NCI-H1105 (cell line): ENCODE data around the gene C1QC.

ENCODE experiments used
- DNase-seq: peaks from one replicate; lab custom pipeline; 2025; lab: John Stamatoyannopoulos, UW

The C1QC gene

DNA sequence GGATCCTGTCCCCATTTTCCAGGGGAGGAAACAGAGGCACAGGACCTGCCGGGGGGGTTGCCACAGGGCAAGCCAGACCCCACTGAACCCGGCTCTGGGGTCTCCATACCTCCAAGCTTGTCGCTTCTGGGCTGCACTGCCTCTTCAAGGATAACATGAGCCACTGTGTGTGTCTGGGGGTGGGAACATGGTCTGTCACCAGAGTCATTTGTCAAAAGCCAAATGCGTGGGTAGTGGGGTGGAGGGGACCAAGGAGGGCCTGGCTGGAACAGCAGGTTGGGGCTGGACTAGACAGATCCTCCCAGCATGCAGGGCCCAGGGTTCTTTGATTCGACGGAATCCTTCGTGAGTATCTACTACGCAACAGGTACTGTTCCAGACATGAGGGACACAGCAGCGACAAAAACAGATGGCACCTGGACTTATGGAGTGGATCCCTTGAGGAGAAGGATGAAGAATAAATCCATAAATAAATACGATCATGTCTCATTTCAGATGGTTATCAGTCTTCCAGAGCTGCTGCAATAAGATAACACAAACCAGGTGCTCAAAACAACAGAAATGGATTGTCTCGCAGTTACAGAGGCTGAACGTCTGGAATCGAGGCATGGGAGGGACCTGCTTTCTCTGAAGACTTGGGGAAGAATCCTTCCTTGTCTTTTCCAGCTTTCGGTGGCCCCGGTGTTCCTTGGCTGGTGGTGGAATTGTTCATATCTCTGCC, 38.3 kb downstream of the C1QC start:
- no peak for DNase-seq

DNA sequence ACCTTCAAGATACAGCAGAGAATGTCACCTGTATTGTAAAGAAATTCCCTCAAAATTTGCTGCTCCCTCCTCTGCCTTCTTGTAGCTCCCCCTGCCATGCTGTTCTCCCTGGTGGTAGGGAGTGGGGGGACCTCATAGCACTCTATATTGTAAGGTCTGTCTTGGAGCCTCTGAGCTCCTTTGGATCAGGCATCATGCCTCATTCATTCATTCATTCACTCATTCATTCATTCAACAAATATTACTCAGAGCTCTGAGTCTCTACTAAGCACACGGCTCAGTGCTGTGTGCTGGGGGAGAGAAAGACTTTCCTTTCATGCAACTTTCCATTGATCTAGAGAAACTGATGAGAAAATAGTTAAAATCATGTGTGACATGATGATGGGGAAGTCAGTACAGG, 40.1 kb downstream of the C1QC start:
- DNase-seq = no peak

DNA sequence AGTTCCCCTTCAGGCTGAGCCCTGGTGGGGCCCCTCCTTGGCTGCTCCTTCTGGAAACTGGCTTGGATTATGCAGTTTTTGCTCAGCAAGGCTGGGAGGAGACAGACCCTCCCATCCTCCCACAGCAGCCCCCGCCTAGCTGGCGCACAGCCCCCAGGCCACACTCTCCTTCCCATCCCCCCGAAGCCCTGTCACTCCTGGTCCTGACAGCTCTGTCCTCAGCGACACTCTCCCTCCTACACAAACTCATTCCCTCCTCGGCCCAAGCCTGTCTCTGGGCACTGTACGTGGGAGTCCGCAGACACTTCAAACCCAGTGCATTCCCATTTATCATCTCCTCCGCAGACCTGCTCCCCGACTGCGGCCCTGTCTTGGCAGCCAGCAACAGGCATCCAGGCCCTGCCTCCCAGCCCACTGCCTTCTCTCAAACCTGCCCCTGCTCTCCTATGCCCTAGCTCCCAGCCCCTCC, 42.2 kb downstream of the C1QC start:
- no peak for DNase-seq

DNA sequence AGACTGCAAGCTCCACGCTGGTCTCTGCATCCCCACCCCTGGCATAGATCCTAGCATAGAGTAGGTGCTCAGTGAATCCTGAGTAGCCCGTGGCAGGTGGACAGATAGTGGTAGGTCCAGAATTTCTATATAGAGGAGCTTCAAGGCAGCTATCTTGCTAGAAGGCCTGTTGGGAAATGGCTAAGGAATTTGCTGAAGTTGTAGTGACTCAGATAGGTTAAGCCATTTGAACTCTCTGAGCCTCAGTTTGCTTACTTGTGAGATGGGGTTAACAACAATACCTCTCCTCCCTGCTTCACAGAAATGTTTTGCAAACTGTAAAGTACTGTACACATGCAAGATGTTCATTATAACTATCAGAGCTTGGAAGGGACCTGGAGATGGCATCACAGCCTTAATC, 43.8 kb downstream of the C1QC start:
- no peak for DNase-seq

DNA sequence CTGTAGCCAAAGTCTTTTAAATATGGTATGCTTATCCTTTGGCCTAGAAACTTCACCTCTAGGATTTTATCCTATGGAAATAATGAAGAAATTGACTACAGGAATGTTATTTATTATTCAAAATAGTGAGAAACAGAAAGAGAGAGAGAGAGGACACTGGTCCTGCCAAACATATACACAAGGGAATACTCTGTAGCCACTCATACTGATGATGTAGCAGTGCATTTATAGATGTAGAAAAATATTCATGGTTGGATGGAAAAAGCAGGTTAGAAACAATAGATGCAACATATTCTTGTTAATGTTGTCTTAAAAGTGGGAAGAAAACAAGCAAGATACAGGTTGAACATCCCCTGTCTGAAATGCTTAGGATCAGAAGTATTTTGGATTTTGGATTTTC, 45.0 kb downstream of the C1QC start:
- DNase-seq = no peak

DNA sequence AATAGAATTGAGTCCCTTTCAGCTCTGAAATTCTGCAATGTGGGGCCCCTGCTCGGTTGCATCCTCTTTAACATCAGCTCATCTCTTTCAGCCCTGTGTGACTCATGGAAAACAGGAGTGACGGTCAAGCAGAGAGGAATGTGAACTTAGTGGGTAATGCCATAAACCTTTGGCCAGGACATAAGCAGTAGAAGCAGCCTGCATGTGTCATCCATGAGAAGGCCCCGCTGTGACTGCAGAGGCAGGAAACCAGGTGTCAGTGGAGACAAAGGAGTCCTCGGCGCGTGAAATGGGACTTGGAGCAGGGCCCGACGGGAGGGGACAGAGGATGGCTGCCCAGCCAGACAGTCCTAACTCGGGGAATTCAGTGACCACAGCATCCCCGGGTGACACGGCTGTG, 46.1 kb downstream of the C1QC start:
- peak; percentile 17 for DNase-seq

DNA sequence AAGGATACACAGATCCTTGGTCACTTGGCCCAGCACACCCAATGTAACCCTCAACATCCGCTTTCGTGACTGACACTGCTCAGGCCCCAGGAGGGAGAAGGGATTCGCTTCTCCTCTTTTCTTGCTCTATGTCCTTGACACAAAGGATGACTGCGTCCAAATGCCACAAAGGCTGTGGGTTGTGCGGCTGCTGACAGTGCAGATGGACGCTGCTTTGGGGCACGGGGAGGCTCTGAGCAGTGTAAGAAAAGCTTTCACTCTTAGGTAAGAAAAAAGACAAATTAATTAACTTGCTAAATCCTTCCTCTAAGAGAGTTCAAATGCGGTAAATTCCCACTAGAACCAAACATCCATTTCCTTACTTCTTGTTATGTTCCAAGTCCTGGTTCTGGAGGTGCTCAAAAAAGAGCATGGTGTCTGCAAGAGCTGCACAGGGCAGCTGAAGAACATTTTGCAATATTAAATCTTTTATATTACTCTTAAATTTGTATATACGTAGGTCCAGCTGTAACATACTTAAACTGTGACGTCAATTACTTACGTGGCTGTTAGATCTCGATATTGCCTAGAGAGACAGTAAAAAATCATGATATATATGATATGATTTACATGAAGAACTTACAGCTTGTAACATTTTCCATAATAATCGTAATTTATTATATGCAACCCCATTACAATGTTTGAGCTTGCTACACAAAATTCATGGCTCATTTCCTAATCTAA, 47.8 kb downstream of the C1QC start:
- DNase-seq = no peak

DNA sequence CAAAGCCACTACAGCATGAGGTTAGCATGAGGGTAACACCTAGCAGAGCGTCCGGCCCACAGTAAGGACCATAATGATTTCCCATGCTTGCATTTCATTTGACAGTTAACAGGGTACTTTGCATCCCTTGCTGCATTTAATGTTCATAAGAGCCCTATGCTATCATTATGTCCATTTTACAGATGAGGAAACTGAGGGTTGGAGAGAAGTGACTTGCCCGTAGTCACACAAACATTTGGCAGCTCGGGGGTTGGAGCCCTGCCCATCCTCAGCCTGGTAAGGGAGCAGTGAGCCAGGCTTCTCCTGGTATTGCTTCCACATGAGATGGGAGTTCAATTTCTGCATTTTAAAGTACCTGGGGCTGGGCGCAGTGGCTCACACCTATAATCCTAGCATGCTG, 50.7 kb downstream of the C1QC start:
- DNase-seq = no peak

DNA sequence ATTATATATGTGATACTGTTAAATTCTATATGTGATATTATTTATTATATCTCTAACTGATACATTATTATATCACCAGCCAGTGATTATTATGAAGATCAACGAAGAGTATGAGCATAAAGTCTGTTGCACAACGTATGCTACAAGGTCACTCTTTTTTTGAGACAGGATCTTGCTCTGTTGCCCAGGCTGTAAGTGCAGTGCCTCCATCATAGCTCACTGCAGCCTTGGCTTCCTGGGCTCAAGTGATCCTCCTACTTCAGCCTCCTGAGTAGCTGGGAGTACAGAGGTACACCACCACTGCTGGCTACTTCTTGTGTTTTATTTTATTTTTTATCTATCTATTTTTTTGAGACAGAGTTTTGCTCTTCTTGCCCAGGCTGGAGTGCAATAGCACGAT, 53.2 kb downstream of the C1QC start:
- no peak for DNase-seq
